Liver (tissue), 3 donors: ENCODE results near the gene USP6NL.

Experiments used
- EGR1 ChIP-seq, 2 donors: IDR thresholded peaks; 2 replicates each; pipeline ENCODE4 v1.6.1; 2016 to 2018; ENCODE audit warnings: antibody characterized with exemption in 2 of 2, low read depth in 2 of 2
- FOXA2 ChIP-seq: IDR thresholded peaks from 2 replicates; pipeline ENCODE4 v1.6.1; 2016; ENCODE audit warnings: antibody characterized with exemption
- GABPA ChIP-seq, 2 donors: IDR thresholded peaks in 1 of 2; conservative IDR thresholded peaks in 1 of 2; 2 replicates each; pipeline ENCODE4 v1.6.1; 2016; ENCODE audit warnings: antibody characterized with exemption in 2 of 2, mild to moderate bottlenecking in 1 of 2, moderate library complexity in 1 of 2
- HNF4A ChIP-seq, 2 donors: conservative IDR thresholded peaks; 2 replicates each; pipeline ENCODE4 v1.6.1; 2016; ENCODE audit warnings: antibody characterized with exemption in 2 of 2, mild to moderate bottlenecking in 2 of 2
- HNF4G ChIP-seq: IDR thresholded peaks from 2 replicates; pipeline ENCODE4 v1.6.1; 2016; ENCODE audit warnings: antibody characterized with exemption
- JUND ChIP-seq, 2 donors: IDR thresholded peaks; 2 replicates each; pipeline ENCODE4 v1.6.1; 2016; ENCODE audit warnings: antibody characterized with exemption in 2 of 2
- NR2F2 ChIP-seq: IDR thresholded peaks from 2 replicates; pipeline ENCODE4 v1.6.1; 2016; ENCODE audit warnings: antibody characterized with exemption
- RAD21 ChIP-seq, 2 donors: IDR thresholded peaks; 2 replicates each; pipeline ENCODE4 v1.6.1; 2016; ENCODE audit warnings: antibody characterized with exemption in 2 of 2, mild to moderate bottlenecking in 2 of 2
- TAF1 ChIP-seq: conservative IDR thresholded peaks from 2 replicates; pipeline ENCODE4 v1.6.1; 2016; ENCODE audit warnings: antibody characterized with exemption, mild to moderate bottlenecking
- YY1 ChIP-seq: IDR thresholded peaks from 2 replicates; pipeline ENCODE4 v1.6.1; 2016; ENCODE audit warnings: antibody characterized with exemption, mild to moderate bottlenecking
- TF ChIP-seq, protein P1 (sequence below): fragments of 150-350 bp; IDR thresholded peaks from 2 replicates; pipeline ENCODE4 v1.5.1; 2017; ENCODE audit warnings: improper control_type of control experiment, low read depth, low read length; ENCODE audit not compliant: missing input control
- TF ChIP-seq, protein P2 (sequence below): IDR thresholded peaks from 2 replicates; pipeline ENCODE4 v1.6.1; 2016; ENCODE audit warnings: antibody characterized with exemption, mild to moderate bottlenecking
- TF ChIP-seq, protein P3 (sequence below): IDR thresholded peaks from 2 replicates; pipeline ENCODE4 v1.6.1; 2016; ENCODE audit warnings: antibody characterized with exemption
- TF ChIP-seq, protein P4 (sequence below): IDR thresholded peaks from 2 replicates; pipeline ENCODE4 v1.6.1; 2016; ENCODE audit warnings: antibody characterized with exemption
- donor health status: healthy.
- donor health status: healthy.

DNA sequence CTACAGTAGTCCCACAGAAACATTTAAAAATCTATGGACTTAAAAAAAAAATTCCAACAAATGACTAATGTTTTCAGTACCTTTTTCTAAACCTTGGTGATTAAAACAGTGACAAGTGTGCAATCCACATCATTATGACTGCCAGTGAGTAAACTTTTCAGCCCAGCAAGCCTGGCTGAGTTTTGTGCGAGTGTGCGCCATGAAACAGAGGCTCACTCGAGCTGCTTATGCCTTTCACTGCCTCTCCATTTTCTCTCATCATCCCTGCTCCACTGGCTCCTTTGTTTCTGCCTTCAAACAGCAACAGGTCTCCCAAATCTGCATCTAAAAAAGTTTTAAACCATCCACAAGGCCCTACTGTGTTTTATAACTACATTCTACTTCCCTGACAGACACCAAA is 105.8 kb downstream of the USP6NL start:
- no peak for TF ChIP-seq FOXA2
- TF ChIP-seq YY1: no peak
- TF ChIP-seq, protein P1, sequence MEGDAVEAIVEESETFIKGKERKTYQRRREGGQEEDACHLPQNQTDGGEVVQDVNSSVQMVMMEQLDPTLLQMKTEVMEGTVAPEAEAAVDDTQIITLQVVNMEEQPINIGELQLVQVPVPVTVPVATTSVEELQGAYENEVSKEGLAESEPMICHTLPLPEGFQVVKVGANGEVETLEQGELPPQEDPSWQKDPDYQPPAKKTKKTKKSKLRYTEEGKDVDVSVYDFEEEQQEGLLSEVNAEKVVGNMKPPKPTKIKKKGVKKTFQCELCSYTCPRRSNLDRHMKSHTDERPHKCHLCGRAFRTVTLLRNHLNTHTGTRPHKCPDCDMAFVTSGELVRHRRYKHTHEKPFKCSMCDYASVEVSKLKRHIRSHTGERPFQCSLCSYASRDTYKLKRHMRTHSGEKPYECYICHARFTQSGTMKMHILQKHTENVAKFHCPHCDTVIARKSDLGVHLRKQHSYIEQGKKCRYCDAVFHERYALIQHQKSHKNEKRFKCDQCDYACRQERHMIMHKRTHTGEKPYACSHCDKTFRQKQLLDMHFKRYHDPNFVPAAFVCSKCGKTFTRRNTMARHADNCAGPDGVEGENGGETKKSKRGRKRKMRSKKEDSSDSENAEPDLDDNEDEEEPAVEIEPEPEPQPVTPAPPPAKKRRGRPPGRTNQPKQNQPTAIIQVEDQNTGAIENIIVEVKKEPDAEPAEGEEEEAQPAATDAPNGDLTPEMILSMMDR: no peak
- TF ChIP-seq, protein P2, sequence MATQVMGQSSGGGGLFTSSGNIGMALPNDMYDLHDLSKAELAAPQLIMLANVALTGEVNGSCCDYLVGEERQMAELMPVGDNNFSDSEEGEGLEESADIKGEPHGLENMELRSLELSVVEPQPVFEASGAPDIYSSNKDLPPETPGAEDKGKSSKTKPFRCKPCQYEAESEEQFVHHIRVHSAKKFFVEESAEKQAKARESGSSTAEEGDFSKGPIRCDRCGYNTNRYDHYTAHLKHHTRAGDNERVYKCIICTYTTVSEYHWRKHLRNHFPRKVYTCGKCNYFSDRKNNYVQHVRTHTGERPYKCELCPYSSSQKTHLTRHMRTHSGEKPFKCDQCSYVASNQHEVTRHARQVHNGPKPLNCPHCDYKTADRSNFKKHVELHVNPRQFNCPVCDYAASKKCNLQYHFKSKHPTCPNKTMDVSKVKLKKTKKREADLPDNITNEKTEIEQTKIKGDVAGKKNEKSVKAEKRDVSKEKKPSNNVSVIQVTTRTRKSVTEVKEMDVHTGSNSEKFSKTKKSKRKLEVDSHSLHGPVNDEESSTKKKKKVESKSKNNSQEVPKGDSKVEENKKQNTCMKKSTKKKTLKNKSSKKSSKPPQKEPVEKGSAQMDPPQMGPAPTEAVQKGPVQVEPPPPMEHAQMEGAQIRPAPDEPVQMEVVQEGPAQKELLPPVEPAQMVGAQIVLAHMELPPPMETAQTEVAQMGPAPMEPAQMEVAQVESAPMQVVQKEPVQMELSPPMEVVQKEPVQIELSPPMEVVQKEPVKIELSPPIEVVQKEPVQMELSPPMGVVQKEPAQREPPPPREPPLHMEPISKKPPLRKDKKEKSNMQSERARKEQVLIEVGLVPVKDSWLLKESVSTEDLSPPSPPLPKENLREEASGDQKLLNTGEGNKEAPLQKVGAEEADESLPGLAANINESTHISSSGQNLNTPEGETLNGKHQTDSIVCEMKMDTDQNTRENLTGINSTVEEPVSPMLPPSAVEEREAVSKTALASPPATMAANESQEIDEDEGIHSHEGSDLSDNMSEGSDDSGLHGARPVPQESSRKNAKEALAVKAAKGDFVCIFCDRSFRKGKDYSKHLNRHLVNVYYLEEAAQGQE: no peak
- no peak for TF ChIP-seq TAF1
- no peak for TF ChIP-seq GABPA (IDR thresholded peaks at IDR 0.05 in 1 of 2, conservative IDR thresholded peaks at IDR 0.05 in 1 of 2)
- TF ChIP-seq HNF4A (conservative IDR thresholded peaks at IDR 0.05): no peak
- TF ChIP-seq NR2F2: no peak
- no peak for TF ChIP-seq RAD21 (IDR thresholded peaks at IDR 0.05)
- TF ChIP-seq EGR1 (IDR thresholded peaks at IDR 0.05; ENCODE audit: low read depth in 2 of 2): no peak
- TF ChIP-seq JUND (IDR thresholded peaks at IDR 0.05): no peak
- TF ChIP-seq, protein P3, sequence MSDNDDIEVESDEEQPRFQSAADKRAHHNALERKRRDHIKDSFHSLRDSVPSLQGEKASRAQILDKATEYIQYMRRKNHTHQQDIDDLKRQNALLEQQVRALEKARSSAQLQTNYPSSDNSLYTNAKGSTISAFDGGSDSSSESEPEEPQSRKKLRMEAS: no peak
- TF ChIP-seq, protein P4, sequence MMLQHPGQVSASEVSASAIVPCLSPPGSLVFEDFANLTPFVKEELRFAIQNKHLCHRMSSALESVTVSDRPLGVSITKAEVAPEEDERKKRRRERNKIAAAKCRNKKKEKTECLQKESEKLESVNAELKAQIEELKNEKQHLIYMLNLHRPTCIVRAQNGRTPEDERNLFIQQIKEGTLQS: no peak
- no peak for TF ChIP-seq HNF4G
